ENCODE measurements around the gene LINGO4.
A peak's percentile ranks its signal among the peaks of the same experiment; 100 is the strongest.

Gene LINGO4, protein sequence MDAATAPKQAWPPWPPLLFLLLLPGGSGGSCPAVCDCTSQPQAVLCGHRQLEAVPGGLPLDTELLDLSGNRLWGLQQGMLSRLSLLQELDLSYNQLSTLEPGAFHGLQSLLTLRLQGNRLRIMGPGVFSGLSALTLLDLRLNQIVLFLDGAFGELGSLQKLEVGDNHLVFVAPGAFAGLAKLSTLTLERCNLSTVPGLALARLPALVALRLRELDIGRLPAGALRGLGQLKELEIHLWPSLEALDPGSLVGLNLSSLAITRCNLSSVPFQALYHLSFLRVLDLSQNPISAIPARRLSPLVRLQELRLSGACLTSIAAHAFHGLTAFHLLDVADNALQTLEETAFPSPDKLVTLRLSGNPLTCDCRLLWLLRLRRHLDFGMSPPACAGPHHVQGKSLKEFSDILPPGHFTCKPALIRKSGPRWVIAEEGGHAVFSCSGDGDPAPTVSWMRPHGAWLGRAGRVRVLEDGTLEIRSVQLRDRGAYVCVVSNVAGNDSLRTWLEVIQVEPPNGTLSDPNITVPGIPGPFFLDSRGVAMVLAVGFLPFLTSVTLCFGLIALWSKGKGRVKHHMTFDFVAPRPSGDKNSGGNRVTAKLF

DNA sequence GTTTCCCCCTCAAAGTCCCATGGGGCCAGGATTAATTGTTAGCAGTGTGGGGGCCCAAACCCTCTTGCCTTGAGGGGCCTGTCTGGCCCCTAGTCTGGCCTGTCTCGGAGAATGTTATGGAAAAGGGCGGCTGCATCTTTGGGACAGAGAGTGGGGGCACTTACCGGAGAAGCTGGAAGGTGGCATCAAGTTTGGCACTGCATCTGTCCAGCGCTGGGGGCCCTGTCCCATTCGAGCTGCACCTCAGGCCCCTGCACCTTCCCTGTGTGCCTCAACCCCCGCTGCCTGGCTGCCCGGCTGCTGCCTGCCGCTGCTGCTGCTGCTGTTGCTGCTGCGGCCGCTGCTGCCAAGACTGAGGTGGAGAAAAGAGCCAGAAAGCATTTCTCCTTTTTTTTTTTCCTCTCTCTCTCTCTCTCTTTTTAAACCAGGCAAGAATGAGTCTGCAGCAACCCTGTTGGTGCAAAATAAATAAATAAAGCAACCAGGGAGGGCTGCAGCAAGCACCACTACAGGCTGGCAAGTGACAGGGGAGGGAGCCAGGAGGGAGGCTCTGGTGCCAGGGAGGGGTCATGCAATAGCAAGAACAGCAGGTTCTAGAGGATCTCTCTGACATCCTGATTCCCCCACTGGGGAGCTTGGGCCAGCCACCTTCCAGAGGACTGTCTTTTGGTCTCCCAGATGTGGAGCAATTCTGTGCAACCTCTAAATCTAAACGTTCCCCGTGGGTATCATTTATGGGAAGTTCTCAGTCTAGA is at the start of gene LINGO4:
Gene LINGO4 (minus strand): TSS at position 354 of the 755 bp plus-strand sequence. CDS start 2,715 bp downstream, outside the sequence.
- DNase-seq (ENCODE audit: low read depth in 1 of 2, low spot score in 1 of 2) = no peak

DNA sequence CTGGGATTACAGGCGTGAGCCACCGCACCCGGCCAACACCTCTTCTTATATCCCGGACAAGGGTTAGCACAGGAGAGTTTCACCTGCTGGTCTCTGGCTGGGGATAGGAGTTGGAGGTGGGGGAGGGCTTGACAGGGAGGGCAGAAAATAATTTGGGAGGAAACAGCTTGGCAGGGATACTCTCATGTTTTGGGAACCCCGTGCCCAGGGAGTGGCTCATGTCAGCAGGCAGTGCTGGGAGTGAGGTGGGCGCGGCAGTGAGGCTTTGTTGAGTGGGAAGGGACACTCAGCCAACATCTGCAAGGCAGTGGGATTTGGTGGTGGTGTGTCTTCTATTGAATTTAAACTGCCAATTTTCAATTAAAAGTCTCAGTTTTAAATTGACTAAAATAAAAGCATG is 49.4 kb upstream of the LINGO4 start:
- no peak for DNase-seq (ENCODE audit: low read depth in 1 of 2, low spot score in 1 of 2)

DNA sequence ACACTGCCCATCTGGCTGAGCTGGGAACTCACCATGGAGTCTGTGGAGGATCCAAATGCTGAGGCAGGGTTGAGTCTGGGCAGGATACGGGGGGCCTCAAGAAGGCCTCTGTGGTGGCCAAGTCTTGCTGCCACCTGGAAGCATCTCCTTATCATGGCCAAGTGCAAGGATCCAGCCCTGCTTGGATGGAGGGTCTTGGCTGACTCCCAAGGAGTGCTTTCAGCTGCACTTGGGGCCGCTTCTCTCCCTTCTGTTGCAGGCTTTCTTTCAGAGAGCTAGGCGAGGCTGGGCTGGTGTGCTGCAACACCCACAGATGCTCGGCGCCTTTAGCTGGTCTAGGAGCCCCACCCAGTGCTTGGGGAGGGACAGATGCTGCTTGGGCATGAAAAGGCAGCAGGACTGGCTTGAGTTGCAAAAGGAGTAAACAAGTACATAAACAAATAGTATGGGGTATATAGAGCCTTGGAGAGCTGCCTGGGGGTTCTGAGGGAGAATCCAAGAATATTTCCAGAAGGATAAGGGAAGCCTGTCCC is 48.3 kb upstream of the LINGO4 start, which contains the start of gene THEM5:
Gene THEM5 (minus strand): TSS at position 302 of the 533 bp plus-strand sequence. CDS start 147 bp downstream, at position 155.
- no peak for DNase-seq (ENCODE audit: low read depth in 1 of 2, low spot score in 1 of 2)

DNA sequence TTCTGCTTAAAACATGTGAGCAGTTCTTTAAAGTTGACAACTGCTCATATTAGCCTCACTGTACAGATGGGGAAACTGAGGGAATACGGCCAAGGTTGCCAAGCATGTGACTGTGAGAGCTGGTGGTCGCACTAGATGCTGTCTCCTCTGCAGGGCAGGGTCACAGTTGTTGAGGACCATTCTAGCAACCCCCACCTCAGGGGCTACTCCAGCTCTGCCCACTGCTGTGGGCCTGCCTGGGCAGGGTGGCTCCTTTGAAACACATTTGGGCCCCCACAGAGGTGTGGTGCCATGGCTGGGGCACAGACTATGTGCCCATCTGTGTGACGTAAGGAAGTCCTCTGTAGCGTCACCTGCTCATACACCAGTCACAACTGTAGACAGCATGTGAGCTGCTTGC is 47.5 kb upstream of the LINGO4 start:
- no peak for DNase-seq (ENCODE audit: low read depth in 1 of 2, low spot score in 1 of 2)

DNA sequence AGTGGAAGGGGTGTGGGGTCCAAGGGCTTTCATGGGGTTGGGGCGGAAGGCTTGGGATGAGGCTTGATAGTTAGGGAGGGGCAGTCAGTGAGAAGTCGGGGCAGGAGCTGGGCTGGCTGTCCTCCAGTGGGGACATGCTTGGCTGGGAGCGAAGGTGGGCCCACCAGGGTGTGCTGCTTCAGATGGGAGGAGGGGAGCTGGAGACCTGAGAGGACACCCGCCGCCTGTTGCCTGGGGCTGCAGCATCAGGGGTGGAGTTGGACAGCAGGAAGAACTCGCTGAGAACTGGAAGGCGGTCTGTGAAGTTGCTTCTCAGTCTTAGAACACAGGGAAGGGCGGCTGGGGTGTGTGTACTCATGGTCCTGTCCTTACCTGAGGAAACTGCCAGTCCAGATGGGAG is 46.7 kb upstream of the LINGO4 start:
- DNase-seq (ENCODE audit: low read depth in 1 of 2, low spot score in 1 of 2) = no peak

DNA sequence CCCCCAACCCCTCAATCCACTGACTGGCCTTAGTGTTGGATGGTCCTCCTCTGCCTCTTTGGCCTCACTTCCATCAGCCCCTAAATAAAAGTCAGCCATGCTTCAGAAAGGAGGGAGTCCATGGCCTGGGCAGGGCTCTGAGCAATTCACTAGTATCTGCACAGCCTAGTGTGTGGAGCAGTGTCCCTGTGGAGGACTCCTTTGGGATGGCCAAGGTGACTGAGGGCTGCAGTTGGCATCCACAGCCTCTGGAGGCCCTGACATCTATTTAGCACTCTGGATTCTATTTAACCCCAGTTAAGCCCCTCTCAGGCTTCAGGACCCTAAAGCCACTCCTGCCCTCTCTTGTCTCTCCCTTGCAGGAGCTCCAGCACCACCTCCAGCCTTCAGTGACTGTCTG is 44.7 kb upstream of the LINGO4 start:
- no peak for DNase-seq (ENCODE audit: low read depth in 1 of 2, low spot score in 1 of 2)

DNA sequence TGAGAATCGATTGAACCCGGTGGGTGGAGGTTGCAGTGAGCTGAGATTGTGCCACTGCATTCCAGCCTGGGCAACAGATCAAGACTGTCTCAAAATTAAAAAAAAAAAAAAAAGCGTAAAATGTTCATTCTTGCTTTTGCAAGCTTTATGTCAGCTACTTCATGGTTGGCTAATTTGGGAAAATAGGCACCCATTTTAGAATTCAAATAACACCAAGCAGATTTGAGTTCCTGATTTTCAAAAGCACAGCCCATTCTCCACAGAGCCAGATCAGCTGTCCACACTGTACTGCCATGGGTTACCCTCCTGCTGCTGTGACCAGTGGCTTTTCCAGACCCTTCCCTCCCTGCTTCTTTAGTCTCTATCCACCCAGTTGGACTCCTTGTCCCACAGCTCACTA is 43.9 kb upstream of the LINGO4 start:
- no peak for DNase-seq (ENCODE audit: low read depth in 1 of 2, low spot score in 1 of 2)

DNA sequence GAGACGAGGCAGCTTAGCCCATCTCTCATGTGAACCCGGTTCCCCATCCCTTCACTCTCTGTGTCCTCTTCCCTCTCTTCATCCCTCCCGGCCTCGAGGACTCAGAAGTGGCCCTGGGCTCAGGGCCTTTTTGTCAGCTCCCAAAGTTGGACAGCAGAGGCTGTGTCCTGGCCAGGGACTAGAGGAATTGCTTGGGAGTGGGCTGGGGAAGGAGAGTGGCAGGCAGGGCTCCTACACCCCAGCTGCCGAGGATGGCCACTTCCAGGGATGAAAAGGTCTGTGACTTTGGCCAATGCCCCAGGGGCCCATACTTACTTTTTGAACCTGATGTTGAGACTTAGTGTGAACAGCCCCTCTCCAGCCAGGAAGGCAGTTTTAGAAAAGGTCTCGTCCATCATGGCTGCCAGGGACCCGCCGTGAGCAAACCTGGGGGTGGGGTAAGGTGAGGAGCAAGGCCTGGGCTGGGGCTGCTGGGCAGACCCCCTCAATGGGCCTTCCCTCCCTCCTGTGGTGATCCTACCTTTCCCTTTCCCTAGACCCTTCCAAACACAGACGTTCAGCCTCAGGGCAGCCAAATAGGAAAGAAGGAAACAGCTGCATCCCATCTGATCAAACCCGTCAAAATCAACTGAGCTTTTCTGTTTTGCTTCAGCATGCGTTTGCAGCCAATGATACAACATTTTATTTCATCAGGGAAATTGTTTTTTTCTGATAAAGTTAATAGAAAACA is 42.8 kb upstream of the LINGO4 start:
- DNase-seq (ENCODE audit: low read depth in 1 of 2, low spot score in 1 of 2) = no peak

DNA sequence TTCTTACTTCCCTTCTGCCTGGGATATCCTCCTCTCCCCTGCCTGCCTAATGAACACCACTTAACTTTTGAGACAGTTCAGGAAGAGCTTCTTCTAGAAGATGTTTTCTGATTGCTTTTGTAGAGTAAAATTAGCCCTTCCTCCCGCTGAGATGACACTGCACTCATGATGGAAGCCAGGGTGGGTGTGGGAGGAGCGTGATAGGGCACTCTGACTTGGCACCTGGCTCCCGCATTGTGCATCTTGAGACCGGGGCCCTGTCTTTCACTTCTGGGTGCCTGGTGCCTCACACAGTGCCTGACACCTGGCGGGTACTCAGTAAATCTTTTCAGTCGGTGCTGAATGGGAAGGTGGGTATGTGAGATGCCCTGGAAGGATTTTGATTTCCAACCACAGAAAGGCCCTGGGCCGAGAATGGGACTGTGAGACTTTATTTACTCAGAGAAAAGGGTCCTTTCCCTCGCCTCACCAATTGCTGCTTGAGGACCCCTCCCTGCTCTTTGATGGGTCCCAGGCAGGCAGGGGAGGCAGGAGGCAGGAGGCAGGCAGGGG is 41.5 kb upstream of the LINGO4 start:
- no peak for DNase-seq (ENCODE audit: low read depth in 1 of 2, low spot score in 1 of 2)

DNA sequence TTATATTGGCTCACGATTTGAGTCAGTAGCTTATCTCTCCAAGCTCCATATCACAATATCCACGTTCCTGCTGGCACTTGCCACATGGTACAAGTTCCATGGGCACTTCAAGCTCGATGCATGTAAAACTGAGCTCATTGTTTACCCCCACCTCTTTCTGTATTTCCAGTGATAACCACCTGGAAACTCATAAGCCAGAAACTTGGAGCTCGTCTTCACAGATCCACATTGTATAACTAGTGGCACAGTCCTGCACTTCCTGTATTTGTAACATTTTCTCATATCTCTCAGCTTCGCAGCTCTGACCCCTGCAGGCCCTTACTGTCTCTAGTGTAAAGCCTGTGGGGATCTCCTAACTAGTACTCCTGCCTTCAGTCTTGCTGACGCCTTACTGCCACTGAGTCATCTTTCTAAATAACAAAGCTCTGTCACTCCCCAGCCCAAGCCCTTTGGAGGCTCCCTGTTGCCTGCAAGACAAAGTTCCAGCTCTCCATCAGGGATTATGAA is 40.9 kb upstream of the LINGO4 start:
- DNase-seq (ENCODE audit: low read depth in 1 of 2, low spot score in 1 of 2) = no peak

DNA sequence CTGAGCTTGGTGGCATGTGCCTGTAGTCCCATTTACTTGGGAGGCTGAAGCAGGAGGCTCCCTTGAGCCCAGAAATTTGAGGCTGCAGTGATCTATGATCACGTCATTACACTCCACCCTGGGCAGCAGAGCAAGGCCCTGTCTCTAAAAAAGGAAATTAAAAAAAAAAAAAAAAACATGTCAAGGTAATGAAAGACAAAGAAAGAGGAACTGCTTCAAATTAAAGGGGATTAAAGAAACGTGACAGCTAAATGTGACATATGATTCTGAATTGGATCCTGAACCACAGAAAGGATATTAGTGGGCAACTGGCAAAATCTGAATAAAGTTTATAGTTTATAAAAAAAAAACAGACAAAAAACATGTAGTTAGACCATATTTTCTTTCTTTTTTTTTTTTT is 38.2 kb upstream of the LINGO4 start:
- no peak for DNase-seq (ENCODE audit: low read depth in 1 of 2, low spot score in 1 of 2)

DNA sequence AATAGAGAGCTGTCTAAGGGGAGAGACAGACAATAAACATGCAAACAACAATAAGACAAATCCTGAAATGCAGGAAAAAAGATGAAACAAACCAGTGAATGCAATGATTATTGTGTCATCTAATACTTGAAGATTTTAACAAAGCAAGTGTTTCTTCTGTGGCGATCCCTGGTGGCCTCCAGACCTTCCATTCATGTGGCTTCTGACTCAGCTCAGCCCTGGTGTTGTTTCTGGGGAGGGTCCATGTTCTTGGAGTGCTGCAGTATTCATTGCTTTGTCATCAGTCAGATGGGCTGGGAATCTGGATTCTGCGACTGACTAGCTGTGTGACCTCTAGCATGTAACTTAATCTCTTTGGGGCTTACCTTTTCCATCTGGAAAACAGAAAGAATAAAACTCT is 35.9 kb upstream of the LINGO4 start:
- no peak for DNase-seq (ENCODE audit: low read depth in 1 of 2, low spot score in 1 of 2)

DNA sequence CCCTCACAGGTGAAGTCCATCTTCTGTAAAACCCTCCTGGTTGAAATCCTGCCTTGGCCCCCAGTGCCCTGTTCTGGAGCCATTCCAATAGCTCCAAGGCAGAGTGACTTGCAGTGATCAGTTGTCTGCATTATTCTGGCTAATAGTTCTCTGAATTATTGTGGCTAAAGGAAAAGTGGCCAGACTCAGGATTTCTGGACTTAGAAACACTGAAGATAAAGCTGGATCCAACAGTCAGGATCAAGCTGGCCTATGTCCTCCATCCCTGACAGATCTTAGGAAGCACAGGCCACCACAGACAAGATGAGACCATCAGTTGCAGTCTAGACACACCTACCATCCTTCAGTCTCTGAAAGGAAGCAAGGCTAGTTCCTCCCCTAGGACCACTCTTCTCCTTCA is 35.2 kb upstream of the LINGO4 start:
- no peak for DNase-seq (ENCODE audit: low read depth in 1 of 2, low spot score in 1 of 2)

DNA sequence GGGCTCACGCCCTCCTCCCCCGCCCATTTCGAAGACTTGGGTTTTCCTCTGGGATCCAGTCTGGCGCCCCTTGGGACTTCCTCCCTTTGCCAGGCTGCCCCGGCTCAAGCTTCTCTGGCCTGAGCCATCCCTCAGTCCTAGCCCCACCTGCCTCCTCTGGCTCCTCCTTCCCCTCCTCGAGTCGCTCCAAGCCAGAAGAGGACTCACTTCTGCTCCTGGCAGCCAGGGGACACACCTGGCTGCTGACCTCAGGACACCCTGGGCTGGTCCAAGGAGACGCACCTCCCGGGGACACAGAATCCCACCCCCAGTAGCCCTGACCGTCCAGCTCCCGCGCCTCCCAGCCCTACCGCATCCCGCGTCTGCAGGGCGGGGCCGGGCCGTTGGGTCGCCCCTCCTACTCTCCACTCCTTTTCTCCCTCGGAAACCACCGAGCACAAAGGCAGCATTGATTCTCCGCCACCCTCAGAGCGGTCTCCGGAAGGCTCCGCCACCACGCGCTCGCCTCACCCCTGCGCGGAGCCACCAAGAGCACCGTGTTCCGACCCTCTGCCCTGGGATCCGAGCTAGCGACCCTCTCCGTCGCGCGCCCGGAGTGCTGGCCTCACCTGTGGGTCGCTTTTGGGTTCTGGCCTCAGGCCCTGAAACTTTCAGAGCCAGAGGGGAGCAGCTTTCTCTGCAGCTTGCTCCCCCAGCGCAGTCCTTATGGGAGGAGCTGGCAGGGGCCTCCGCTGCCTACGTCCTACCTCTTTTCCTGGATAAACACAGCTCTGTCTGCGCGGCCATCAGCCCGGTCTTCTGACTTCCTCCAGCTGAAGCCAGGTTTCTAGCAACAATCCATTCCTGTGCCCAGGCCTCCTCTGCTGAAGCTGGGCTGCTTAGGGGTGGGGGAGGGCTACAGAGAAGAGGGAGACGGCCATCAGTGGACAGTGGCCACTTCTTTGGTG is 34.5 kb upstream of the LINGO4 start, which contains the start of gene C2CD4D:
Gene C2CD4D (minus strand): TSS at position 364 of the 947 bp plus-strand sequence. CDS start 831 bp downstream, outside the sequence.
- DNase-seq (ENCODE audit: low read depth in 1 of 2, low spot score in 1 of 2) = peak; percentile 41 to 55

DNA sequence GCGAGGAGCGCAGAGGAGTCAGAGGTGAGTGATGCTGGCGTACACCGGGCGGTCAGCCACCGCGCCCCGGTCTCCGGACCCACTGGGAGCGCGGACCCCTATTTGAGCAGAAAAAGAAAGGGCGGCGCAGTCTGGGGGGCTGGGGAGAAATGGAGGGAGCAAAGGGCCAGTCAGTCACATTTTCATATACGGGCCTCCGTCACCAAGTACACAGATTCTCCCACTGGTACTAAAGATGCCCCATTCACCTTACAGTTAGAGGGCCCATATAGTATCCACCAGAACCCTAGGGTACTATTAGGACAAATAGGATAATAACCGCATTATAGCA is 33.8 kb upstream of the LINGO4 start:
- no peak for DNase-seq (ENCODE audit: low read depth in 1 of 2, low spot score in 1 of 2)

DNA sequence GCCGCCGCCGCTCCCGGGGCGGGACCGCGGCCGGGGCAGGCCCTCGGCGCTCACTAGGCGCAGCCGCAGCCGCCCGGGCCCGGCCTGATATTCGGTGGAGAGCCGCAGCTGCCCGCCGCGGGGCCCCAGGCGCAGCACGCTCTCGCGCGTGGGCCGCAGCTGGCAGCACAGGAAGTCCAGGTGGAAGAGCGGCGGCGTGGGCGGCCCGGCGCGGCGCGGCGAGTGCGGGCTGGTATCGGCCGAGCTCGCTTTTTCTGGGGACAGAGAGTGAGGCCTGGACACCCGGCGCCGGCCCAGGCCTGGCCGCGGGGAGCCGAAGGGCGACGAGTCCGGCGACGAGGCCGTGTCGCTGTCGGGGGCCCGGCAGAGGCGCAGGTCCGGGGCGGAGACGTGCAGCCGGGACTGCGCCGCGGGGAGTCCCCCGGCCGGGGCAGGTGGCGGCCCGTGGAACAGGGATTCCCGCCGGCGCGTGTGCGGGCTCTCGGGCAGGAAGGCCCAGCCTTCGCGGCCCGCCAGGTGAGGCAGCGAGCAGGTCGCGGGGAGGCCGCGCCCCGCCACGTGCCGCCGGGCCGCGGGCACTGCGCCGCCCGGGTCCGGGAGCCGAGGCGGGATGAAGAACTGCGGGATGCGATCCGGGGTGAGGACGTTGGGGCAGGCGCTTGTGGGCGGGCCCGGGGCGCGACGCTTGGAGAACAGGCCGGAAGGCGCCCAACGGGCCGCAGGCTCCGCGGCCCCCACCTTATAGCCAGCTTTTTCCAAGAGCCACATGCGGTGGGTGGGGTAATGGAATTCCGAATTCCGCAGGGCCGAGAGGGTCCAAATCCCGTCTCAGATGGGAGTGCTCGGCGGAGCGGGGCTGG is 33.2 kb upstream of the LINGO4 start:
- no peak for DNase-seq (ENCODE audit: low read depth in 1 of 2, low spot score in 1 of 2)

DNA sequence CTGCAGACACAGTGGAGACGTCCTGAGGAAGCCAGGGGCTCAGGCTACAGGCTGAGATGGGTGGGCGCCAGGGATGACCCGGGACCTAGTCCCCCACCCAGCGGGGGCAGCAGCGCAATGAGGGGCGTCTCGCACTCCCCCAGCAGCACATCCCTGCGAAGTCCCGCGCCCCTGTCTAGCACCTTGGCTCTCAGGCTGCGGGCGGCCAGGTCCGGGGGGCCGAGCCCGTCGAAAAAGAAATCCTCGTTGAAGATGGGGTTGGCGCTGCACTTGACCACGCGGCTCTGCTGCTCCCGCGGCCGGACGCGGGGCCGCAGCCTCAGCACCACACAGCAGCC is 32.6 kb upstream of the LINGO4 start:
- no peak for DNase-seq (ENCODE audit: low read depth in 1 of 2, low spot score in 1 of 2)

DNA sequence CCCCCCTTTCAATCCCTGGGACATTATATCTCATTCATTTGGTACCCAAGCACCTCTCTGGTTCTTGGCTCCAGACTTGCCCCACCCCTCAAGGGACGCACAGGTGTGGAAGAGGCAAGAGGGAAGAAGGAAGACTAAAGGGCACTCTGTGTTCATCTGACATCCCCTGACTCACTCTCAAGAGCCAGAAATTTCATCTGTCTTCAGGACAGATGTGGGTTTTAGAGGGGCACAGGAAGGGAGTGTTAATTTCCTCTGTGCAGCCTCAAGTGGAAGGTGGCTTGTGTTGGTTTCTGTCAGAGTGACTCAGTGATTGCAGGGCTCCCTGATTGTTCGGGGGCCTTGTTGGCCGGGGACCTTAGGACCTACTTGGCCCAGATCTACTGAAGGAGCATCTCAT is 32.0 kb upstream of the LINGO4 start:
- DNase-seq (ENCODE audit: low read depth in 1 of 2, low spot score in 1 of 2) = no peak

DNA sequence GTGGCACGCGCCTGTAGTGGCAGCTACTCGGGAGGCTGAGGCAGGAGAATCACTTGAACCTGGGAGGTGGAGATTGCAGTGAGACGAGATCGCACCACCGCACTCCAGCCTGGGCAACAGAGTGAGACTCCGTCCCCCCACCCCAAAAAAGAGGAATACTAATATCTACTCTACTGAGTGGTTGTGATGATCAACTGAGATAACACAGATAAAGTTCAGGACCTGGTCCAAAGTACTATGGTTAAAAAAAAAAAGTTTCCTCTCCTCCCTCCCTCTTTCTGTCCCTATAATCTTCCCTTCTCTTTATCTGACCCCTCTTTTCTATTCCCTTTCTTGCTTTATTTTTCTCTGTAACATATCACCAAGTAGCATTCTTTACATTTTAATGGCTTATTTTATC is 30.4 kb upstream of the LINGO4 start:
- DNase-seq (ENCODE audit: low read depth in 1 of 2, low spot score in 1 of 2) = no peak
